ENCODE measurements around the gene USP7. TPM values are rescaled to one million over a fixed set of nuclear protein-coding genes. Genes with fewer than 3 reads are reported as not detected.
"Not testable (repeated sequence)": the region's sequence is repeated elsewhere in the genome, so short reads cannot be mapped to it uniquely, and the experiment has no call there.

Gene USP7
- total RNA-seq, 2 experiments from 2014 or later, result 46.4 to 127 TPM

- Histone ChIP-seq H3K4me1 (ENCODE audit: insufficient read depth, low read length, poor library complexity, severe bottlenecking) (no peaks in the 10 kb centered on the region), H3K36me3 (ENCODE audit: insufficient read depth, low read length) (no peaks in the 10 kb centered on the region), H2AFZ (ENCODE audit: low read length) (no peak overlapping the region), H3K9me3 (ENCODE audit: low read length) (no peaks in the 10 kb centered on the region), H3K4me2 (ENCODE audit: low read length) (no peak overlapping the region), H3K9me2 (ENCODE audit: insufficient read depth, low read length) (no peaks in the 10 kb centered on the region), H4K20me1 (ENCODE audit: insufficient read depth, low read length) (no peaks in the 10 kb centered on the region), H3K4me3 (ENCODE audit: low read depth, low read length, poor library complexity, severe bottlenecking) (no peak overlapping the region), H3K79me2 (ENCODE audit: insufficient read depth, low read depth, low read length) (no peaks in the 10 kb centered on the region), H3K27ac (ENCODE audit: low read depth, low read length, poor library complexity, severe bottlenecking) (no peak overlapping the region)
- CTCF ChIA-PET (ENCODE audit: unreplicated experiment), result no interaction called here
- TF ChIP-seq EZH2phosphoT487 (IDR thresholded peaks at IDR 0.05; ENCODE audit: borderline replicate concordance, low read depth, low read length), result no peak
- TF ChIP-seq CTCF (conservative IDR thresholded peaks at IDR 0.05; ENCODE audit: low read length), result no peak
- no TSS peak for BruUV-seq (replicated peaks)
- POLR2A ChIA-PET, result no interaction called here
- no peak for DNase-seq (ENCODE audit: low spot score)
- intact Hi-C loops (cut with micrococcal nuclease; ENCODE audit: unreplicated experiment), result no loop called here
These were observed 22.4 kb upstream of the USP7 start for GRCh38 chr16:8986111-8986510.

GRCh38 chr16:8982816-8983215 is 19.1 kb upstream of the USP7 start:
- H3K9me3 ChIP-seq (ENCODE audit: low read length), result no peaks in the 10 kb centered on the region
- intact Hi-C loops (cut with micrococcal nuclease; ENCODE audit: unreplicated experiment), result no loop called here
- H3K4me1 ChIP-seq (ENCODE audit: insufficient read depth, low read length, poor library complexity, severe bottlenecking), result no peaks in the 10 kb centered on the region
- no peak overlapping the region for H2AFZ ChIP-seq (ENCODE audit: low read length)
- TF ChIP-seq EZH2phosphoT487 (IDR thresholded peaks at IDR 0.05; ENCODE audit: borderline replicate concordance, low read depth, low read length) (no peak), CTCF (conservative IDR thresholded peaks at IDR 0.05; ENCODE audit: low read length) (no peak)
- no peak for DNase-seq (ENCODE audit: low spot score)
- ChIA-PET CTCF (ENCODE audit: unreplicated experiment) (no interaction called here), POLR2A (interaction anchor here (0.7 kb wide), 1 partner anchor 110 kb away, joined by 4 read pairs; no protein-coding TSS in a partner anchor)
- BruUV-seq (replicated peaks), result no TSS peak
- no peak overlapping the region for H3K4me3 ChIP-seq (ENCODE audit: low read depth, low read length, poor library complexity, severe bottlenecking)
- no peak overlapping the region for H3K4me2 ChIP-seq (ENCODE audit: low read length)
- H3K9me2 ChIP-seq (ENCODE audit: insufficient read depth, low read length), result no peaks in the 10 kb centered on the region
- H3K36me3 ChIP-seq (ENCODE audit: insufficient read depth, low read length), result no peaks in the 10 kb centered on the region
- no peaks in the 10 kb centered on the region for H3K79me2 ChIP-seq (ENCODE audit: insufficient read depth, low read depth, low read length)
- no peaks in the 10 kb centered on the region for H4K20me1 ChIP-seq (ENCODE audit: insufficient read depth, low read length)
- H3K27ac ChIP-seq (ENCODE audit: low read depth, low read length, poor library complexity, severe bottlenecking), result no peak overlapping the region

- H3K4me3 ChIP-seq (ENCODE audit: low read depth, low read length, poor library complexity, severe bottlenecking); CTCF ChIA-PET (ENCODE audit: unreplicated experiment); H3K4me2 ChIP-seq (ENCODE audit: low read length); H3K9me2 ChIP-seq (ENCODE audit: insufficient read depth, low read length); POLR2A ChIA-PET; H3K9me3 ChIP-seq (ENCODE audit: low read length); H3K79me2 ChIP-seq (ENCODE audit: insufficient read depth, low read depth, low read length); H3K4me1 ChIP-seq (ENCODE audit: insufficient read depth, low read length, poor library complexity, severe bottlenecking); H4K20me1 ChIP-seq (ENCODE audit: insufficient read depth, low read length); DNase-seq (ENCODE audit: low spot score); H2AFZ ChIP-seq (ENCODE audit: low read length); H3K36me3 ChIP-seq (ENCODE audit: insufficient read depth, low read length); H3K27ac ChIP-seq (ENCODE audit: low read depth, low read length, poor library complexity, severe bottlenecking); BruUV-seq (replicated peaks); intact Hi-C loops (cut with micrococcal nuclease; ENCODE audit: unreplicated experiment): not testable (repeated sequence)
These were observed 18.2 kb upstream of the USP7 start for GRCh38 chr16:8981901-8982300.

- H3K4me3 ChIP-seq (ENCODE audit: low read depth, low read length, poor library complexity, severe bottlenecking); H3K9me2 ChIP-seq (ENCODE audit: insufficient read depth, low read length); intact Hi-C loops (cut with micrococcal nuclease; ENCODE audit: unreplicated experiment); H3K9me3 ChIP-seq (ENCODE audit: low read length); DNase-seq (ENCODE audit: low spot score); H3K79me2 ChIP-seq (ENCODE audit: insufficient read depth, low read depth, low read length); H3K27ac ChIP-seq (ENCODE audit: low read depth, low read length, poor library complexity, severe bottlenecking); H3K4me2 ChIP-seq (ENCODE audit: low read length); H3K4me1 ChIP-seq (ENCODE audit: insufficient read depth, low read length, poor library complexity, severe bottlenecking); H2AFZ ChIP-seq (ENCODE audit: low read length); H3K36me3 ChIP-seq (ENCODE audit: insufficient read depth, low read length); CTCF ChIA-PET (ENCODE audit: unreplicated experiment); POLR2A ChIA-PET; BruUV-seq (replicated peaks); H4K20me1 ChIP-seq (ENCODE audit: insufficient read depth, low read length): not testable (repeated sequence)
These were observed 12.5 kb upstream of the USP7 start for GRCh38 chr16:8976189-8976588.

Data from OCI-LY7 (cell line).